ENCODE data around the gene BATF2.

Gene BATF2

DNA sequence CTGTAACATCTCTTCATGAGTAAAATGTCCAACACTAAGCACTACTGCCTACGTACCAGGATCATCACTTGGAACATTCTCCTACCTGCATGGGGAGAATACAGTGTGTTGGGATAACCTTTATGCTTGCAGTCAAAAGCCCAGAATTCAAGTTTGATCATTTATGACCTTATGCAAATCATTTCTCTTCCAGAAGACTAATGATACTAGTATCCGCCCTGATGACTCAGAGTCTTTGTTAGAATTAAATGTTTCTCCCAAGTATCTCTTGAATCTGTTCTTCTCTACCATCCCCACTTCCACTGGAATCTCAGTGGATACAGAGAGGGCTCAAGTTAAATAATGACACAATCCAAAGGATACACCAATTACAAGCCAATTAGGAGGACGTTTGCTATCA lies 37.3 kb downstream of the BATF2 start:
- WGBS, 2 donors (ENCODE audit: extremely low coverage in 2 of 2, insufficient read length in 2 of 2, insufficient replicate concordance in 1 of 2): no CpG with 5 or more reads among the region's 3 CpGs
- no peaks in the 10 kb centered on the region for H3K36me3 ChIP-seq (replicated peaks in 1 of 2; ENCODE audit: control insufficient read depth in 2 of 2, insufficient read depth in 2 of 2, low read length in 2 of 2)
- DNase-seq (ENCODE audit: low spot score): no peak
- H3K4me2 ChIP-seq (ENCODE audit: insufficient read depth, low read length, poor library complexity, severe bottlenecking): no peak overlapping the region
- H3K4me1 ChIP-seq (ENCODE audit: control insufficient read depth in 2 of 2, insufficient read depth in 1 of 2, low read depth in 1 of 2, low read length in 2 of 2): no peaks in the 10 kb centered on the region
- no peak overlapping the region for H2BK120ac ChIP-seq (ENCODE audit: low read depth, low read length)
- H3K79me1 ChIP-seq (ENCODE audit: low read depth, low read length): no peaks in the 10 kb centered on the region
- H2BK15ac ChIP-seq (ENCODE audit: low read length): no peak overlapping the region
- H3K27me3 ChIP-seq (ENCODE audit: control insufficient read depth in 3 of 3, insufficient read depth in 3 of 3, low read depth in 1 of 3, low read length in 3 of 3): peaks cover 0 to 8% (median 0%) of the 10 kb centered on the region in 3 experiments
- no peak overlapping the region for H3K4ac ChIP-seq (ENCODE audit: low read length)
- H3K9ac ChIP-seq (ENCODE audit: low read depth, low read length, poor library complexity): no peak overlapping the region
- no peak overlapping the region for H2BK5ac ChIP-seq (ENCODE audit: low read length)
- H3K4me3 ChIP-seq (ENCODE audit: low read length in 2 of 2): no peak overlapping the region
- no peak overlapping the region for H3K27ac ChIP-seq (replicated peaks; ENCODE audit: low read length)
- H4K8ac ChIP-seq (ENCODE audit: low read depth, low read length): no peak overlapping the region
- H2AFZ ChIP-seq (ENCODE audit: low read length): no peak overlapping the region
- H3K9me3 ChIP-seq (replicated peaks in 1 of 2; ENCODE audit: control insufficient read depth in 2 of 2, insufficient read depth in 1 of 2, low read depth in 1 of 2, low read length in 2 of 2): no peaks in the 10 kb centered on the region
- H2BK12ac ChIP-seq (ENCODE audit: low read length): no peak overlapping the region
- H4K91ac ChIP-seq (ENCODE audit: low read depth, low read length, poor library complexity): no peak overlapping the region
- H3K23ac ChIP-seq (ENCODE audit: low read depth, low read length, poor library complexity): no peak overlapping the region
- no peak overlapping the region for H3K18ac ChIP-seq (ENCODE audit: low read length)
- H3K14ac ChIP-seq (ENCODE audit: low read length): no peak overlapping the region
- no peak overlapping the region for H2AK5ac ChIP-seq (ENCODE audit: low read depth, low read length)

DNA sequence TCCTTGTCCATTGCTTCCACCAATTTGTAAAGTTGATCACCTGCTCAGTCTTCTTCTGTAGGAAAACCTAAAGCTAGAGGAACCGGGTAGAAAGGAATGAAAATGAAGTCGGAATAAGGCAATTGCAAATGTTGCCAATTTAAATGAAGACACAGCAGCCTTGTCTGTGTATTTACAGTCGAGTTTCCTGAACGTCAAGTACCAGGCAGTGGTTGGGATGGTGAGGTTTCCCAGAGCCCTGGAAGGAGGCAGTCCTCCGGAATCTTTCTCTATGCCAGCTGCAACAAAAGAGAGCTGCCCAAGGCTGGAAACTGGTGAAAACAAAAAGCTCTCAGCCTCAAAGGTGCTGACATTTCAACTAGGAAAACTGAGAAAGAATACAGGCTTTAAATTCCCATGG lies 42.6 kb downstream of the BATF2 start:
- Histone ChIP-seq H2BK12ac (ENCODE audit: low read length) (no peak overlapping the region), H3K14ac (ENCODE audit: low read length) (no peak overlapping the region), H2BK120ac (ENCODE audit: low read depth, low read length) (no peak overlapping the region), H3K4me1 (ENCODE audit: control insufficient read depth in 2 of 2, insufficient read depth in 1 of 2, low read depth in 1 of 2, low read length in 2 of 2) (no peaks in the 10 kb centered on the region), H3K79me1 (ENCODE audit: low read depth, low read length) (no peaks in the 10 kb centered on the region), H3K4ac (ENCODE audit: low read length) (no peak overlapping the region), H3K9me3 (replicated peaks in 1 of 2; ENCODE audit: control insufficient read depth in 2 of 2, insufficient read depth in 1 of 2, low read depth in 1 of 2, low read length in 2 of 2) (no peaks in the 10 kb centered on the region), H3K4me3 (ENCODE audit: low read length in 2 of 2) (no peak overlapping the region), H2AK5ac (ENCODE audit: low read depth, low read length) (no peak overlapping the region), H3K9ac (ENCODE audit: low read depth, low read length, poor library complexity) (no peak overlapping the region), H4K91ac (ENCODE audit: low read depth, low read length, poor library complexity) (no peak overlapping the region), H2BK15ac (ENCODE audit: low read length) (no peak overlapping the region), H3K27ac (replicated peaks; ENCODE audit: low read length) (no peak overlapping the region), H2AFZ (ENCODE audit: low read length) (no peak overlapping the region), H3K4me2 (ENCODE audit: insufficient read depth, low read length, poor library complexity, severe bottlenecking) (no peak overlapping the region), H3K18ac (ENCODE audit: low read length) (no peak overlapping the region), H3K36me3 (replicated peaks in 1 of 2; ENCODE audit: control insufficient read depth in 2 of 2, insufficient read depth in 2 of 2, low read length in 2 of 2) (no peaks in the 10 kb centered on the region), H2BK5ac (ENCODE audit: low read length) (no peak overlapping the region), H3K23ac (ENCODE audit: low read depth, low read length, poor library complexity) (no peak overlapping the region), H3K27me3 (ENCODE audit: control insufficient read depth in 3 of 3, insufficient read depth in 3 of 3, low read depth in 1 of 3, low read length in 3 of 3) (peaks cover 0 to 13% (median 0%) of the 10 kb centered on the region in 3 experiments), H4K8ac (ENCODE audit: low read depth, low read length) (no peak overlapping the region)
- WGBS, 2 donors (ENCODE audit: extremely low coverage in 2 of 2, insufficient read length in 2 of 2, insufficient replicate concordance in 1 of 2): no CpG with 5 or more reads among the region's 5 CpGs
- DNase-seq (ENCODE audit: low spot score): no peak

DNA sequence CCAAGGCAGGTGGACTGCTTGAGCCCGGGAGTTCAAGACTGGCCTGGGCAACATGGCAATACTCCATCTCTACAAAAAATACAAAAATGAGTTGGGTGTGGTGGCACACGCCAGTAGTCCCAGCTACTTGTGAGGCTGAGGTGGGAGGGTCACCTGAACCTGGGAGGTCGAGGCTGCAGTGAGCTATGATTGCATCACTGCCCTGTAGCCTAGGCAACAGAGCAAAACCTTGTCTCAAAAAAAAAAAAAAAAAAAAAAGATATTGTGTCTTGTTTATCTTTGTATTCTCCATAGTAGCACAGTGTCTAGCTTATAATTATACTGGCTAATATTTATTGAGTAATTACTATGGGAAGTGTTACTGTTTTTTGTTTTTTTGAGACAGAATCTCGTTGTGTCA lies 45.2 kb downstream of the BATF2 start:
- Histone ChIP-seq H3K27me3 (ENCODE audit: control insufficient read depth in 3 of 3, insufficient read depth in 3 of 3, low read depth in 1 of 3, low read length in 3 of 3) (peaks cover 0 to 20% (median 0%) of the 10 kb centered on the region in 3 experiments), H4K91ac (ENCODE audit: low read depth, low read length, poor library complexity) (no peak overlapping the region), H2BK120ac (ENCODE audit: low read depth, low read length) (no peak overlapping the region), H3K4me2 (ENCODE audit: insufficient read depth, low read length, poor library complexity, severe bottlenecking) (no peak overlapping the region), H2AK5ac (ENCODE audit: low read depth, low read length) (no peak overlapping the region), H2BK15ac (ENCODE audit: low read length) (no peak overlapping the region), H2AFZ (ENCODE audit: low read length) (no peak overlapping the region), H2BK12ac (ENCODE audit: low read length) (no peak overlapping the region), H3K4me3 (ENCODE audit: low read length in 2 of 2) (no peak overlapping the region), H3K9ac (ENCODE audit: low read depth, low read length, poor library complexity) (no peak overlapping the region), H2BK5ac (ENCODE audit: low read length) (no peak overlapping the region), H3K9me3 (replicated peaks in 1 of 2; ENCODE audit: control insufficient read depth in 2 of 2, insufficient read depth in 1 of 2, low read depth in 1 of 2, low read length in 2 of 2) (no peaks in the 10 kb centered on the region), H3K27ac (replicated peaks; ENCODE audit: low read length) (no peak overlapping the region), H3K18ac (ENCODE audit: low read length) (no peak overlapping the region), H3K4ac (ENCODE audit: low read length) (no peak overlapping the region), H3K36me3 (replicated peaks in 1 of 2; ENCODE audit: control insufficient read depth in 2 of 2, insufficient read depth in 2 of 2, low read length in 2 of 2) (no peaks in the 10 kb centered on the region), H4K8ac (ENCODE audit: low read depth, low read length) (no peak overlapping the region), H3K23ac (ENCODE audit: low read depth, low read length, poor library complexity) (no peak overlapping the region), H3K14ac (ENCODE audit: low read length) (no peak overlapping the region), H3K79me1 (ENCODE audit: low read depth, low read length) (no peaks in the 10 kb centered on the region), H3K4me1 (ENCODE audit: control insufficient read depth in 2 of 2, insufficient read depth in 1 of 2, low read depth in 1 of 2, low read length in 2 of 2) (no peaks in the 10 kb centered on the region)
- DNase-seq (ENCODE audit: low spot score): no peak
- WGBS, 2 donors (ENCODE audit: extremely low coverage in 2 of 2, insufficient read length in 2 of 2, insufficient replicate concordance in 1 of 2): no CpG with 5 or more reads among the region's 4 CpGs

DNA sequence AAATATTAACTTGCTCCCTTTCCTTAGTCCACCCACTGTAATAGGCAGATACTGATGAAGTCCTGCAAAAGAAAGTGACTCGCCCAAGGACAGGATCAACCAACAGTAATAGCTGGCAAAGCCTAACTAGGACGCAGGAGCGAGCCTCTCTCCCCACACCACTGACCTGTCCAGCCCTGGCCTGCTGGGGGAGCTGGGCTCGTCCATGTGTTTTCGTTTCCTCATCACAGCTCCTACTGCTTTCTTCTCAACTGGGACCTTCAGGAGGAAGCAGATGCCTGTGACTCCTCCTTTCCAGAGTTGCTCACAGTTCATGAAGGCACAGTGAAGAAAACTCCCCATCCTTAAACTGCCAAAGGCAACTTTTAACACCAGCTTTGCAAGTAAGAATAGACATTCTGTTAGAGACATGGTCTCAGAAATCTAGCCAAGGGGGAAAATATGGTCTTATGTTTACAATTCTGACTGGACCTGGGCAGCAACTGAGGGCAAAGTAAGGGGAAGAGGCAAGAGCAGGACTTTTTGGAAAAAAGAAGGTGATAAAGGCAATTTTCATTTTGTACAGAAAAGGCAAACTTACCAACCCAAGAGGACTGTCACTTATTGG lies 49.5 kb downstream of the BATF2 start:
- Histone ChIP-seq H3K18ac (ENCODE audit: low read length) (no peak overlapping the region), H3K36me3 (replicated peaks in 1 of 2; ENCODE audit: control insufficient read depth in 2 of 2, insufficient read depth in 2 of 2, low read length in 2 of 2) (no peaks in the 10 kb centered on the region), H3K4me2 (ENCODE audit: insufficient read depth, low read length, poor library complexity, severe bottlenecking) (no peak overlapping the region), H3K79me1 (ENCODE audit: low read depth, low read length) (no peaks in the 10 kb centered on the region), H2BK120ac (ENCODE audit: low read depth, low read length) (no peak overlapping the region), H3K27ac (replicated peaks; ENCODE audit: low read length) (no peak overlapping the region), H3K14ac (ENCODE audit: low read length) (no peak overlapping the region), H3K9ac (ENCODE audit: low read depth, low read length, poor library complexity) (no peak overlapping the region), H2AK5ac (ENCODE audit: low read depth, low read length) (no peak overlapping the region), H2BK12ac (ENCODE audit: low read length) (no peak overlapping the region), H2AFZ (ENCODE audit: low read length) (no peak overlapping the region), H4K8ac (ENCODE audit: low read depth, low read length) (no peak overlapping the region), H2BK15ac (ENCODE audit: low read length) (no peak overlapping the region), H3K4me3 (ENCODE audit: low read length in 2 of 2) (no peak overlapping the region), H3K23ac (ENCODE audit: low read depth, low read length, poor library complexity) (no peak overlapping the region), H3K9me3 (replicated peaks in 1 of 2; ENCODE audit: control insufficient read depth in 2 of 2, insufficient read depth in 1 of 2, low read depth in 1 of 2, low read length in 2 of 2) (no peaks in the 10 kb centered on the region), H3K27me3 (ENCODE audit: control insufficient read depth in 3 of 3, insufficient read depth in 3 of 3, low read depth in 1 of 3, low read length in 3 of 3) (peaks cover 0 to 35% (median 0%) of the 10 kb centered on the region in 3 experiments), H3K4me1 (ENCODE audit: control insufficient read depth in 2 of 2, insufficient read depth in 1 of 2, low read depth in 1 of 2, low read length in 2 of 2) (no peaks in the 10 kb centered on the region), H2BK5ac (ENCODE audit: low read length) (no peak overlapping the region), H3K4ac (ENCODE audit: low read length) (no peak overlapping the region), H4K91ac (ENCODE audit: low read depth, low read length, poor library complexity) (no peak overlapping the region)
- WGBS, 2 donors (ENCODE audit: extremely low coverage in 2 of 2, insufficient read length in 2 of 2, insufficient replicate concordance in 1 of 2): no CpG with 5 or more reads among the region's 5 CpGs
- DNase-seq (ENCODE audit: low spot score): no peak

All from neuronal stem cell (in vitro differentiated cells).